ENCODE results near the gene OSBPL7. TPM values are rescaled to one million over a fixed set of nuclear protein-coding genes. Genes with fewer than 3 reads are reported as not detected.

The OSBPL7 gene
- total RNA-seq, 2 donors from 2014 or later: 23.7 to 29.9 TPM

DNA sequence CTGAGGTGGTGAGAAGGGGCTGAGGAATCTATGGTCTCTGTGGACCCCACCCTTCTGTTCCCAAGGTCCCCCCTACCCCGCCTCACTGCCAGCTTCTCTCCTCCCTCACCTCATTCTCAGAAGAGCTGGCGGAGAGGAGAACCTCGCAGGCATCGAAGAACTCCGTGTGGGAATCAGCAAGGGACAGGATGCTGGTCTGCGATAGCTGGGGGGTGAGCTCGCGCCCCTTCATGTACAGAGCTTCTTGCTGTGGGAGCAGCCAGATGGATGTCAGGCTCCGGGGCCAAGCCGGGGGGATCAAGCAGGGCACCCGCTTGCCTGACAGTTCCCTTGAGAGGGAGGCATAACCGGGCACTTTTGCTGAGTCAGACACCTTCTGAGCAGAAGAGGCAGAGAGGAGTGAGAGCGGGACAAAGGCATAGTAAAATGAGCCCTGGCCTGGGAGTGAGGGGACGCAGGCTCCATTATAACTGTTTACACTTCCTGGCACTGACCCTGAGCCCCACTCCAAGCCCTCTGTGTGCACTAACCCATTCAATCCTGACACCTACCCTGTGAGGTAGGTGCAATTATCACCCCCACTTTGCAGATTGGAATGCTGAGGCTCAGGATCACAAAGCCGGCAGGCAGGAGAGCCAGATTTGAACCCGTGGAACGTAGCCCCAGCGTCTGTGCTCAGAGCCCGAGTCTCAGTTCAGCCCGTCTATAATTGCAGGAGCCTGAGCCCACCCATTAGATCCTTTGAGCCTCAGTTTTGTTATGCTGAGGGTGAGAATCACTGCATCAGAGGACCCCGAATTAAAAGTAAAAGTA lies 6.3 kb downstream of the OSBPL7 start:
- peaks cover 0 to 4% of the 10 kb centered on the region in 2 donors for H3K36me3 Mint-ChIP-seq

DNA sequence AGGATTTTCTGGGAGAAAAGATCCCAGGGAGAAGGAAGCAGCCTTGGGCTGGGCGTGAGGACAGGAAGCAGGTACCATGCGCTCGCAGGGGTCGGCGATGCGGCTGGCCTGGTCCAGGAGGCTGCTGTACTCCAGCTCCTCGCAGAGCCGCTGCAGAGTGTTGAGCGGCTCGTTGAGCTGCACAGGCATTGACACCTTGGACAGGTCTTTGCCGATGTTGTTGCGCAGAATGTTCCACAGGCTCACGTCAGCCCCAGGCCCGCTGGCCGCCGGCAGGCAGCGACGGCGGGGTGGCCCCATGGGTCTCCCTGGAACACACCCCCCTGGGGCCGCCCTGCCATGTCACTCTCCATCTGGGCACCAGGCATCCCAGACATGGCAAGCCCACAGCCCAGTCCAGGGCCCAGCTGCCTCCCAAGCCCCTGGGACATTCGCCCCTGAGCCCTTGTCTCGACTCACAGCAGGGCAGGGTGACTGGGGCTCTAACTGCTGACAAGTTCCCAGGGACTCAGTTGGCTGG lies 8.0 kb downstream of the OSBPL7 start:
- Mint-ChIP-seq H3K27ac (no peak overlapping the region), H3K36me3 (peaks cover 0 to 10% of the 10 kb centered on the region in 2 donors)
- ATAC-seq: no peak

More for the DNA sequence above, 6.3 kb downstream of the OSBPL7 start:
- DNase-seq (ENCODE audit: low spot score in 2 of 2): no peak
- no peak for ATAC-seq
- peak overlapping the region; percentile 21 to 90 for H3K27ac Mint-ChIP-seq
- no peaks in the 10 kb centered on the region for H3K9me3 Mint-ChIP-seq

DNA sequence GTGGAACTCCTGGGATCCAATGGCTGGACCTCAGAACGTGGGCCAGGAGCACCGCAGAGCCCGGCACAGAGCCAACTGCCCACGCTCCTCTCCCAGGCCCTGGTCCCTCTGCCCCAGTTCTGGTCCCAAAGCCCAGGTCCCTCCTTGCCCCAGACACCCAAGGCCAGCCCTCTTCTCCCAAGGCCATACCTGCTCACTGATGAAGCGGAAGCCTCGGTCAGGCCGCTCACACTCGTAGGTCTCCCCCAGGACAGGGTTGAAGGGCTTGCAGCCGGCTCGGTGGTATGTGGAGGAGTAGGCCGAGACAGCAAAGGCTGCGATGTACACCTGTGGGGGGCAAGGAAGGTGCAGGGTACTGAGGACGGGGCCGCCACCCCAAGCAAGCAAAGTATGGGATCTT lies 8.5 kb downstream of the OSBPL7 start:
- peak overlapping the region in 1 of 2 donors; percentile 36 for H3K27ac Mint-ChIP-seq
- peaks cover 0 to 10% of the 10 kb centered on the region in 2 donors for H3K36me3 Mint-ChIP-seq
- ATAC-seq (no peak), DNase-seq (ENCODE audit: low spot score in 2 of 2) (no peak)
- no peaks in the 10 kb centered on the region for H3K9me3 Mint-ChIP-seq

More for the DNA sequence above, 8.0 kb downstream of the OSBPL7 start:
- DNase-seq (ENCODE audit: low spot score in 2 of 2): no peak
- no peaks in the 10 kb centered on the region for H3K9me3 Mint-ChIP-seq

DNA sequence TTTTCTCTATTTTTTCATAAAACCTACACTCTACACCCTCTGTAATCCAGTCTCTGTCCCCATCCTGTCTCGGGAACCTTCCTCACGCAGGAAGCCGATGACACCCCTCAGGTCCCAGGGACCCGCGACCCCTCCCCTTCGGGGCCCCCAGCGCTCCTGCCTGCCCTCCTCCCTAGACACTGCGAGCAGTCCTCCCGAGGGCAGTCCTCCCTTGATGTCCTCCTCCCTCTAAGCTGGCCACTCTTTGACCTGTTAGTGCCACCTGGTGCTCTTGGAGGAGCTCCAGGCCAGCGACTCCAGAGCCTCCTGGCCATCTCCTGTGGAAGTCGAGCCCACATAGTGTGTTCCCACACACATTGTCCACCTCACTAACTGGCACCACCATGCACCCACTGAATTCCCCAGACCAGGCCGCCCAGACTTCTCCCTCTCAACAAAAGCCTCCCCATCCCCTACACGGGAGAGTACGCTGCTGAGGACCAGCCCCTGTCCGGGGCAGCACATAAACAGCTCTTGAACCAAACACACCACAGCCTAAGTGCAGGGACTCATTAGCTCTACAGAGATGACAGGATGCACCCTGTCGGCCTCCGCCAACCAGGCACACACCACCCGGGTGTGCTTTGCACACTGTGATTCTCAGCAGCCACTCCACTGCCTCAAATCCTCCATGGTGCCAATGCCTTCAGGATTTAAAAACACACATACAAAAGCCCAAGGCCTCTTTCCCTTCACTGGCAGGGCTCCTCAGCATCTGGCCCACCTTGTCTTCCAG lies 9.3 kb downstream of the OSBPL7 start:
- DNase-seq (ENCODE audit: low spot score in 2 of 2) (peak in 1 of 2 donors; percentile 42), ATAC-seq (no peak)
- H3K9me3 Mint-ChIP-seq: no peaks in the 10 kb centered on the region
- H3K36me3 Mint-ChIP-seq: peaks cover 0 to 10% of the 10 kb centered on the region in 2 donors
- peak overlapping the region; percentile 18 to 36 for H3K27ac Mint-ChIP-seq

DNA sequence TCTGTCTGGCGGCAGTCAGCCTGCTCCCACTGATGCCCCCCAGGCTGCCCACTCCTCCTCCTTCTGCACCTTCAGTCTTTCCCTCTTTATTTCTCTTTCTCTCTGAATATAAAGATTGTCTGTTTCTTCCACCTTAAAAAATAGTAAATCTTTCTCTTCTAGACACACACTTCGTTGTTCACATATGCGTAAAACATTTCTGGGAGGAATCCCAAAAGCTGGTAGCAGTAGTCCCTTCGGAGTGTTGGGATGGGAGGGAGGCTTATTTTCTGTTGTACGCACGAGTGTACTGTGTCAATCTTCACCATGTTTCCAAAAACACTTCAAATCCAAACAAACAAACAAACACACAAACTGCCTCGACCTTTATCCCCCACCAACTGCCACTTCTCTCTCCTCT lies 9.9 kb downstream of the OSBPL7 start:
- Mint-ChIP-seq H3K36me3 (peaks cover 0 to 10% of the 10 kb centered on the region in 2 donors), H3K27ac (peak overlapping the region; percentile 36 to 95), H3K9me3 (no peaks in the 10 kb centered on the region)
- DNase-seq (ENCODE audit: low spot score in 2 of 2) (no peak), ATAC-seq (no peak)

DNA sequence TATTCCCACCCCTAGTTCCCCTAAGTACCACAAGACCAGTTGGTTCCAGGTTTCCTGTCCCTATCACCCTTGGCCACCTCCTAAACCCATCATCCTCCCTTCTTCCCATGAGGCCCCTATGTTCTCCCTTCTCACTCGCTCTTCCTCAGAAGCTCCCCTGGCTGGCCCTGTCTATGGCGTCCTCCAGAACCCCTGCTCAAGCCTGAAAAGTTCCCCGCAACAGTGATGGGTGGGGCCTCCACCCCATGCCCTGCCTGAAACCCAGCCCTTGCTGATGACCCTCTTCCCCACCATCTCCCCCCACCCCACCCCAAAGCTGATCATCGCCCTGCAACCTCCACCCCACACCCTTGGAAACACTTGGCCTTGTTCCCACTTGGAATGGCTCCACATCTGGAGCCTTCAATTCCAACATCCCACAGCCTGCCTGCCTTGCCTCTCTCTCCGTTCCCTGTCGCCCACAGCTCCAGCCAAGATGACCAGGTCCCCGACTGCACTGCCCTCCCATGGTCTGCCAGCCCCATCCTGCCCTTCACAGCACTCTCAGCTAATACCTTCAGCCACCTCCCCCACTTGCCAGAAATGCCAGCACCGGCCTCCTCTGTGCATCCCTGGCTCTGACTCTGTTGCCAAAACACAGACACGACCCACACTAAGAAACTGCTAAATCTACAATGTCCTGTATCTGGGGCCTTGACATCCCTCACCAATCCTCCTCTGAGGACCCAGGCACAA lies 10.5 kb downstream of the OSBPL7 start:
- Mint-ChIP-seq H3K9me3 (no peaks in the 10 kb centered on the region), H3K27ac (peak overlapping the region; percentile 36 to 95), H3K36me3 (peaks cover 0 to 10% of the 10 kb centered on the region in 2 donors)
- DNase-seq (ENCODE audit: low spot score in 2 of 2) (peak in 1 of 2 donors; percentile 41), ATAC-seq (no peak)

DNA sequence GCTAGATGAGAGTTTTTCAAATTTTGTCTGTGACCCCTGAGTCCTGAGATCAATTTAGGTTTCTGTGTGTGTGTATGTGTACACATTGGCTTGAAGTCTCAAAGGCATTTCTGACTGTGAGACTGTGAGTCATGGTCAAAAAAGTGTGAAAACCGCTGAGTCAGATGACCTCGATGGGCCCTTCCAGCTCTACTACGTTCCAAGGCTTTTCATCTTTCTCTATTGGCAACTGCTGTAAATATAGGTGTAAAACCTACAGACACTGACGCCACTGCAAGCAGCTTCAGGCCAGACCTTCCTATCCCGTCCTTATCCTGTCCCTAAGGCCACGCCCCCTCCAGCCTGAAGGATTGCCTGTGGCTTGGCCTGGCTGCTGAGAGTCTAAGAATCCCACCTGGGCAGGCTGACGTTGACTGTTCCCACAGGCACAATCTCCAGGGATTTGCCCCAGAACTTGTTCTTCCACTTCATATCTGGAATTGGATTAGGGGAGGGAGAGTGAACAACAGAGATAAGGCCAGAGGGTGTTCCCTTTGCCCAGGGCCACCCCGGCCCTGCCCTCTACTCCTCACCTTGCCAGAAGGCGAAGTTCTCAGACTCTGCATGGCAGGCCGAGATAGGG lies 11.3 kb downstream of the OSBPL7 start:
- ATAC-seq (peak; percentile 88 to 93), DNase-seq (ENCODE audit: low spot score in 2 of 2) (peak in 1 of 2 donors; percentile 43)
- peaks cover 0 to 10% of the 10 kb centered on the region in 2 donors for H3K36me3 Mint-ChIP-seq
- no peaks in the 10 kb centered on the region for H3K9me3 Mint-ChIP-seq
- H3K27ac Mint-ChIP-seq: peak overlapping the region; percentile 36 to 70

DNA sequence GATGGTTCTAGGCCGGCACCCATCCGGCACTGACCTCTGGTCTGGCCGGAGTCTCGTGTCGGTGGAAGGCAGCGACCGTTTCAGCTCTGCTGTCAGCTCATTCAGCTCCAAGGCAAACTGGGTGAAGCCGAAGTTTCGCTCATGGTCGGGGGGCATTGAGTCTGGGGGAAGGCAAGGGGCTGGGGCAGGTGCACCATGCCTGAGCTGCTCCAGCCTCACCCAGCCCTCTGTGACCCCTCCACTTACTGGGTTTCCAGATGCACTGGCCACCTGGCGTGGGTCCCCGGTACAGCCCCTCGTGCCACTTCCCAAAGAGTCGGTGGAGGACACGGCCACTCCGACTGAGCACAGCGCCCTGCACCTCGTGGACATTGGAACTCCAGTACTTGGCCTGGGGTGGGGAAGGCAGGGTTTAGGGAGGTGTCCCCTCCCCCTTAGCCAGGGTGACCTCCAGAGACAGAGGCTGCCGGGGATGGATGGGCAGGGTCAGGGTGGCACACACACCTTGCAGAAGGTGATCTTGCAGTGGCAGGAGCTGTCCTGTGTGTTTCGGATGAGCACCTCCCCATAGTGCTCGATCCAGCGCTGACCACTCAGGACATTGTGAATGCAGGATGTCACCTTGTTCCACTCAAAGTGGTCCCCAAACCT lies 12.6 kb downstream of the OSBPL7 start:
- H3K27ac Mint-ChIP-seq: peak overlapping the region in 1 of 2 donors; percentile 14
- no peaks in the 10 kb centered on the region for H3K9me3 Mint-ChIP-seq
- DNase-seq (ENCODE audit: low spot score in 2 of 2) (peak in 1 of 2 donors; percentile 49), ATAC-seq (no peak)
- peaks cover 0 to 10% of the 10 kb centered on the region in 2 donors for H3K36me3 Mint-ChIP-seq

DNA sequence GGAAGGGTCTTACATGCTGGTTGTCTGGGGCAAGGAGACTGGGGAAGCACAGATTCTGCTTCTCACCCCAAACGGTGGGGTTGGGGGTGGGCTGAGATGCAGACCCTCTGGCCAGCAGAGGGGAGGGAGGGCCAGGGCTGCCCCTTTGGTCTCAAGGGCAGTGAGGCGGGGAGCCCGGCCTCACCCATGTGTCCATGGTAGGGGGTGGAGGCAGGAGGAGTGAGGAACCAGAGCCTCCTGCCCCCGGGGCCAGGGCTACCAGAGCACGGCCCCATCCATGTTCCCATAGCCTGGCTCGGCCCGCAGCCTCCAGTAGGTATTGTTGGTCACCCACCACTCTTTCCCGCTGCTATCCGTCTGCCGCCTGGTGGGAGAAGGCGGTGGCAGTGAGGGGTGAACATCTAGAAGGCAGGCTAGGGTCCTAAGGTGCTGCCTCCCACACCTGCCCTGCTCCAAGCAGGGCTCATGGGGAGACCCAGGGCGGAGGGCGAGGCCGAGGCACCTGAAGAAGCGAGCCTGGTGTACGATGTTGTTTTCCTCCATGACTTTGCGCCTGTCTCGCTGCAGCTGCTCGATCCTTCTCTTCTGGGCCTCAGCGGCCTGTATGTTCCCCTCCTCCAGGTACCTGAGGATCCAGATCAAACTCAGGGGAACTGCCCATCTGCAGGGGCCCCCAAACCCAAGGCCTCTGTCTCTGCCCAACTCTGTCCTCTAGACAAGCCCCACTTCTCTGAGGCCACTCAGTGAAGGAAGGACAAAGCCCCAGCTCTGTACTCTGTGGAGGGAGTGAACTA lies 13.4 kb downstream of the OSBPL7 start:
- DNase-seq (ENCODE audit: low spot score in 2 of 2): peak in 1 of 2 donors; percentile 52
- Mint-ChIP-seq H3K27ac (peak overlapping the region in 1 of 2 donors; percentile 72), H3K36me3 (peaks cover 0 to 10% of the 10 kb centered on the region in 2 donors), H3K9me3 (no peaks in the 10 kb centered on the region)
- no peak for ATAC-seq

DNA sequence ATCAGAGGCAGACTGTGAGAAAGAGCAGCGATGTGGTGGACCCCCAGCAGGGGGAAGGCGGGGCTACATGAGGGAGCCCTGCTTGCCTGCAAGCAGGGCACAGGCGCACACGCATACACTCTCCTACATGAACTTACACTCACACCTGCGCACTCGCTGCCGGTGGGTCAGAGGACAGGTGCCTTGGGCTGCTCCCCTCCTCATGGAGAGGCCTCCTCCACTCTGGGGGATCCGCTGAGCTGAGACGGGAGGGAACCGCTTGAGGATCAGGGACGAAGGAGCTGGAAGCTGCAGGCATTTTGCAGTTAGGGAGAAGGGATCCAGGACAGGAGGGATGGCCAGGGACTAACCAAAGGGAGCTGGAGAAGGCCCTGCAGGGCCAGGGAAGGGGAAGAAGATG lies 14.2 kb downstream of the OSBPL7 start:
- ATAC-seq (no peak), DNase-seq (ENCODE audit: low spot score in 2 of 2) (no peak)
- Mint-ChIP-seq H3K9me3 (no peaks in the 10 kb centered on the region), H3K36me3 (peaks cover 0 to 10% of the 10 kb centered on the region in 2 donors), H3K27ac (no peak overlapping the region)

DNA sequence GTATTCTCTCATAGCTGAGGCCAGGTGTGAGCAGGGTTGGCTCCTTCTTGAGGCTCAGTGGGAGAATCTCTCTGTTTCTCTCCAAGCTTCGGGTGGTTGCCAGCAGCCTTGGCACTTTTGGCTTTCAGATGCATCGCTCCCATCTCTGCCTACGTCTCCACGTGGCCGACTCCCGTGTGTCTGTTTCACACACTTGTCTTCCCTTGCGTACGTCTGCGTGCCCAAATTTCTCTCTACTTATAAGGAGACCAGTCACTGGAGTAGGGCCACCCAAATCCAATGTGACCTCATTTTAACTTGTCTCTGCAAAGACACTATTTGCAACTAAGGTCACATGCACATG lies 14.7 kb downstream of the OSBPL7 start:
- H3K9me3 Mint-ChIP-seq: no peaks in the 10 kb centered on the region
- no peak for ATAC-seq

DNA sequence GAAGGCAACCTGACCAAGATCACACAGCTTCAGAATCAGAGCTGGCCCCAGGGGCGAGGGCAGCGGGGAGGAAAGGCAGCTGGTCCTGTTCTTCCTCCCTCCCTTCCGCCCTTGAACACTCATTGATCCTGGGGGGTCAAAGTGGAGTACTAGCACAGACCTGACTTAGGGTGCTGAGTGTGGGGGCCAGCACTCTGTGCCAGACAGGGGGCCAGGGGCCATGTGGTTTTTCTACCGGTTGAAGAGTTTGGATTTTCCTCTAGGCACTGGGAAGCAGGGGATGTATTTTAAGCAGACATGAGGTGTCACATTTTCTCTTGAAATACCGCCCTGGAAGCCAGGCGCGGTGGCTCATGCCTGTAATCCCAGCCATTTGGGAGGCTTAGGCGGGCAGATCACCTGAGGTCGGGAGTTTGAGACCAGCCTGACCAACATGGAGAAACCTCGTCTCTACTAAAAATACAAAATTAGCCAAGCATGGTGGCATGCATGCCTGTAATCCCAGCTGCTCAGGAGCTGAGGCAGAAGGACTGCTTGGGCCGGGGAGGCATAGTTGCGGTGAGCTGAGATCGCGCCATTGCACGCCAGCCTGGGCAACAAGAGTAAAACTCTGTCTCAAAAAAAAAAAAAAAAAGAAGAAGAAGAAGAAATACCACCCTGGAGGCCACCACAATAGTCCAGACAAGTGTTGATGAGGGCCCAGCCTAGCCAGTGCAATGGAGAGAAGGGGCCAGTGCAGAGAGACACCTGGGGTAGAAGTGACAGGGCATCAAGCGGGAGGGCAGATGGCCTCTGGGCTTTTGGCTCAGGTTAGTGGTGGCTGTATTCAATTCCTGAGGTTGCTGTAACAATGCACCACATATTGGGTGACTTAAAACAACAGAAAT lies 15.3 kb downstream of the OSBPL7 start:
- ATAC-seq: no peak
- Mint-ChIP-seq H3K36me3 (peaks cover 0 to 10% of the 10 kb centered on the region in 2 donors), H3K27ac (no peak overlapping the region), H3K9me3 (no peaks in the 10 kb centered on the region)
- DNase-seq (ENCODE audit: low spot score in 2 of 2): no peak

More for the DNA sequence above, 14.7 kb downstream of the OSBPL7 start:
- Mint-ChIP-seq H3K36me3 (peaks cover 0 to 10% of the 10 kb centered on the region in 2 donors), H3K27ac (no peak overlapping the region)
- DNase-seq (ENCODE audit: low spot score in 2 of 2): no peak

DNA sequence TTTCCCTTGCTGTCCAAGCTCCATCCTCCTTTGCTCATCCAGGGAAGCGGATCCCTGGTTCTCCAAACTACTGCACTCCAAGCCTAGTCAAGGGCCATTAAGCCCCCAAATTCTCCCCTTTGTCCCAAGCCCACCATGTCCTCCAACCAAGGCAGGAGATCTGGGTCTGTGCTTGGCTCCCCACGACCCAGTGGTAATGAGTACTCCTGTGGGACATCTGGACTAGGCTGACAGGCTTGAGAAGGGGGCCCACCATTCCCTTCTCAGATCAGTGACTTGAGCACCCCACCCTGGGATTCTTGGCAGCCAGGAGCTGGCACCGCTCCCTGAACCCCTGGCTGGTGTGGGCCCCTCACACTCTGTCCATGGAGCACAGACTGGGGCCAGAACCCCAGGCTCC lies 17.1 kb downstream of the OSBPL7 start:
- DNase-seq (ENCODE audit: low spot score in 2 of 2) (no peak), ATAC-seq (no peak)
- no peaks in the 10 kb centered on the region for H3K9me3 Mint-ChIP-seq
- no peak overlapping the region for H3K27ac Mint-ChIP-seq
- no peaks in the 10 kb centered on the region for H3K36me3 Mint-ChIP-seq

DNA sequence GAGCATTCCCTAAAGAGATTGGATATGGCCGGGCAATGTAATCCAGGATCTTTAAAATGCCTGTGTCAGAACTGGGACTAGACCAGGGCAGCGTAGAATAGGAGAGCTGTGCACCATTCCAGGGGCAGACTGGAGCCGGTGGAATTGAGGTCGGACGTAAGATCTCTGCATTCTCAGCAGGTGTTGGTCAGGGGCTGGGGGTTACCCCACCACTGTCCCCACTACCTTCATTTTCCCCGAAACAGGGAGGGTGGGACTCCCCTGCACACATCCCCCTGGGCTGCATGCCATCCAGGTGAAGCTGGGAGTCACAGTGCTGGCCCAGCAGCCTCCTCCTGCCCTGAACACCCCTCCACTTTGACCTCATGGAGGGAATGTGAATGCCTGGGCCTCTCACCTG lies 17.8 kb downstream of the OSBPL7 start:
- DNase-seq (ENCODE audit: low spot score in 2 of 2): no peak
- Mint-ChIP-seq H3K36me3 (no peaks in the 10 kb centered on the region), H3K27ac (no peak overlapping the region), H3K9me3 (no peaks in the 10 kb centered on the region)
- no peak for ATAC-seq
